GM21576 (cell line): ENCODE results near the gene NXNL1.

Source experiments
- ATAC-seq: cut with Tn5 transposase; IDR thresholded peaks from one replicate; pipeline ENCODE4 v1.9.1; 2021; ENCODE audit warnings: mild to moderate bottlenecking, moderate library complexity; ENCODE audit not compliant: unreplicated experiment

Gene NXNL1

DNA sequence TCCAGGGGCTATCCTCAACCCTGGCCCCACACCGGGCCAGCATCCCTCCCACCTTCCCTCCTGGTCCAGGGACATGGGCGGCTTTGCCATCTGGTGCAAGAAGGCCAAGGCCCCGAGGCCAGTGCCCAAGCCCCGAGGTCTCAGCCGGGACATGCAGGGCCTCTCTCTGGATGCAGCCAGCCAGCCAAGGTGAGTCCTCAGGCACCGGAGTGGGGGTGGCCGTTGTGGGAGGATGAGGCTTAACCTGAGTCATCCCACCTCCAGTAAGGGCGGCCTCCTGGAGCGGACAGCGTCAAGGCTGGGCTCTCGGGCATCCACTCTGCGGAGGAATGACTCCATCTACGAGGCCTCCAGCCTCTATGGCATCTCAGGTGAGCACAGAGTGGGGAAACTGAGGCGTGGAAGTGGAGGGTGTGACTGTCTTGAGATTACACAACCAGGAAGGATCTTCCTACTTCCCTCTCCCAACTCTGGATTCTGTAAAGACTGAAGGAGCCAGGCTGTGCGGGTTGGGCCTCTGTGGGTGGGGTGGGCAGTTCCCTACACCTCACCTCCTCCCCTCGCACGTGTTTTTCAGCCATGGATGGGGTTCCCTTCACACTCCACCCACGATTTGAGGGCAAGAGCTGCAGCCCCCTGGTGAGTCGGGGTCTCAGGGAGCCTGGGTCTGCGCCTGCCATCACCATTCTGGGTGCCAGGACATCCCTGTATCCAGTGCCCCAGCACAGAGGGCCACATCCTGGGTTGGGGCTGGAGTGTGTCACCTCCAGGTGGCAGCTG is 37.1 kb downstream of the NXNL1 start:
- no peak for ATAC-seq

DNA sequence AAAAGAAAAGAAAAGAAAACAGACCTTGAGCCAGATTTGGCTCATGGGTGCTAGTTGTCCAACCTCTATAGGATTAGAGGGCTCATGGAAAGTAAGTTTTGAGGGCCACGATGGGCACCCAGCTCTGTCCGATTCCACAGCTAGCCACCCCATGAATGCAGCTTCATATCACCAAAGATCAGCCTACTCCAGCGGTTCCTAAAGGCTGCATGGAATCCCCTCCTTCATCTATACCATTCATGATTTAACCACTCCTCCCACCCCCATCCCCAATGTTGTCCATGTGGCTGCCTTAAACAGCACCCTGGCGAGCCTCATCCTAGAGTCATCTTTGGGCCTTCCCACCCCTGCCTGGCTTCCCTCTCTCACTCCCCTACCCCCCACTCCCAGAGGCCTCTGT is 38.8 kb downstream of the NXNL1 start:
- no peak for ATAC-seq

DNA sequence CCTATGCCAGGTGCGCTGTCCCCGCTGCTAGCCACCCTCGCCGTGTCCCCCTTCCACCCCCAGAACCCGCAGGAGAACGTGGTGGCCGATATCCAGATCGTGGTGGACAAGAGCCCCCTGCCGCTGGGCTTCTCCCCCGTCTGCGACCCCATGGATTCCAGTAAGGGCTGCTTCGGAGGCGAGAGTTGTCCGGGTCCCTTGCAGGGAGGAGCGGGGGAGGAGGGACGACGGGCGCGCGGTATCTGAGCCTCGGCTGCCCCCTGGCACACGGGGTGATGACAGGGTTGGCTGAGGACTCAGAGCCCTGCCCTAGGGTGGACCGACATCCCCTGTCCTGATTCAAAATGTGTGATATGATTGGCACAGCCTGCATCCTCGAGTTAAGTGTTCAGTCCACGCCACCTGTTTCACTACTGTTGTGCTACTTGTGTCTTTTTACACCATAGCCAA is 40.2 kb downstream of the NXNL1 start:
- peak; percentile 30 for ATAC-seq

DNA sequence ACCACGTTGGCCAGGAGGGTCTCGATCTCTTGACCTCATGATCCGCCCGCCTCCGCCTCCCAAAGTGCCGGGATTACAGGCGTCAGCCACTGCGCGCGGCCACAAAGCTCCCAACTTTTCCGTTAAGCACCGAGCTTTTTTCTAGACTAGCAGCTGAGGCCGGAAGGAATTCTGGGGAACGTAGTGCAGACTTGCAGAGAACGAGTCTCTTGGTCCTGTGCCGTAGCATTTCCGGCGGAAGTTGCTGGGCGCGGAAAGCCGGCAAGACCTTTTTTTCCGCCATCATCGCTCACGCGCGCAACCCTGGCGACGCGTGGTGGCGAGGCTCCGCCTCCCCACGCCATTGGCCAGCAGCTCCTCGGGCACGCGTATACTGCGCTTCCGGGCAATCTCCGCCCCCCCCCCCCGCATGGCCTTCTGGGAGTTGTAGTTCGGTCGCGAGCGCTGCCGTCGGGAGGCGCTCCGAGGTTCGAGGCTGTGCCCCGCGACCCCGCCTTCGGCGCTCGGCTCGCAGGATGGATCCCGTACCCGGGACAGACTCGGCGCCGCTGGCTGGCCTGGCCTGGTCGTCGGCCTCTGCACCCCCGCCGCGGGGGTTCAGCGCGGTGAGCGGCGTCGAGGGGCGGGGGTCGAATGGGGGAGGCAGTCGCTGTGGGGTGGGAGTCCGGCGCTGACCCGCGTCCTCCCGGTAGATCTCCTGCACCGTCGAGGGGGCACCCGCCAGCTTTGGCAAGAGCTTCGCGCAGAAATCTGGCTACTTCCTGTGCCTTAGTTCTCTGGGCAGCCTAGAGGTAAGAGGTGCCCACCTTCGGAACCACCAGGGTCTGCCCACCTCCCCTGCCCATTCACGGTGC is 40.9 kb downstream of the NXNL1 start, which contains the start of gene MVB12A:
Gene MVB12A (plus strand): TSS at position 427 of the 854 bp plus-strand sequence. CDS start 89 bp downstream, at position 516.
- peak; percentile 81 for ATAC-seq

DNA sequence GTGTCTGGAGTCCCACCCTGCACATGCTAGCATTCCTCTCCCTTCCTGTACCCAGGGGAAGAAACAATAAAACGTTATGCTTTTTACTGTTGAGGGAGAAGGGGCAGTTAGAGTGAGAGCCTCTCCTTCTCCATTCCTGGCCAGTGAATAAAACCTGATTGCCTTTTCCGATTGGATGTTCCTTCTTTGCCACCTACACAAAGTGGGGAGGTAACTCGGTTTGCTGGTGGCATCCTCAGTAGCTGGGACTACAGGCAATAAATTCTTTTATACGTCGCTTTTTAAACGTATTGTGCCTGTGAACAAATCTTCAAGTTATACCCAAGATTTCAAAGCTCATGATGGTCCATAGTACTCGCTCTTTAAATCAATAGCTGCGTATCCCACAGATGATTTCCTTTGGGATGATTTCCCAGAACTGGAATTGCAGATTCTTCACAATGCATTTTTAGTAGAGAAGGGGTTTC is 41.5 kb downstream of the NXNL1 start:
- ATAC-seq, result no peak

DNA sequence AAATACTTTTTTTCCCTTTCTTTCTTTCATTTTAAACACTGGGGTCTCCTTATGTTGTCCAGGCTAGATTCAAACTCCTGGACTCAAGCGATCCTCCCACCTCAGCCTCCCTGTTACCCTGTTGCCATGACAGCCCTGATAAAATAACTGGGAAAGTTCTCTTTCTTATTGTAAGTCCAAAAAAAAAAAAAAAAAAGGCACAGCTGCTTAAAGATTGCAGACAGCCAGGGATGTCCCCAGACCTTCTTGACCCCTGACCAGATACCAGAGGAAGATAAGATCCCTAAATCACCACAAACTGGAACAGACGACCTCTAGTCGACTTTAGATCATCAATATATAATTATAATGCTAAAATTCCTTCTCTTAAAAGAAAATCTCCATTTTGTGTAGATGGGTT is 42.0 kb downstream of the NXNL1 start:
- no peak for ATAC-seq

DNA sequence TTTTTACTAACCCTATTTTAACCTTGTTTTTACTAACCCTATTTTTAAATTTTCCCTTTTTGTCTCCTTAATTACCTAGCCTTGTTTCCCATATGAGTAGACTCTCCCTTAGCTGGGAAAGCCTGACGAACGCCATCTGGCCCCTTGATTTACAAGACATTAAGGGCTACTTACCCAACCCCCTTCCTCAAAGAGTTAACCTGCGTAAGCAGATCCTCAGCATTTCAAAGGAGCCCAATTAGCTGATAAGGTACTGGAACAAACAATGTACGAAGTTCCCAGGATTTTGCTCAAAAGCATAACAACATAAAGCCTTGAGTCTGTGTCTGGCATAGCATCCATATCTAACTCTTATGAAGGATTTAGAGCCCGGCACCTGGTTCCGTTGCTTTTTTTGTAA is 45.6 kb downstream of the NXNL1 start:
- ATAC-seq, result no peak

DNA sequence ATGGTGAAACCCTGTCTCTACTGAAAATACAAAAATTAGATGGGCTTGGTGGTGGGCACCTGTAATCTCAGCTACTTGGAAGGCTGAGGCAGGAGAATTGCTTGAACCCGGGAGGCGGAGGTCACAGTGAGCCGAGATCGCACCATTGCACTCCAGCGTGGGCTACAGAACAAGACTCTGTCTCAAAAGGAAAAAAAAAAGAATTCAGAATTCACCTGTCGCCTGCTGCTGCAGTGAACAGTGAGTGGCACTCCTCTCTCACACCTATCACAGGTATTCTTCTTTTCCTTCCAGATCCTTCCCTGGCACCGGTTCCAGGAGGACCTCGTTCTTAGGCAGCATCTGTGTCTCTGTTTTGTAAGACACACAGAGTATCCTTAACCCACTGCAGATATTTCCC is 46.6 kb downstream of the NXNL1 start:
- ATAC-seq, result no peak

DNA sequence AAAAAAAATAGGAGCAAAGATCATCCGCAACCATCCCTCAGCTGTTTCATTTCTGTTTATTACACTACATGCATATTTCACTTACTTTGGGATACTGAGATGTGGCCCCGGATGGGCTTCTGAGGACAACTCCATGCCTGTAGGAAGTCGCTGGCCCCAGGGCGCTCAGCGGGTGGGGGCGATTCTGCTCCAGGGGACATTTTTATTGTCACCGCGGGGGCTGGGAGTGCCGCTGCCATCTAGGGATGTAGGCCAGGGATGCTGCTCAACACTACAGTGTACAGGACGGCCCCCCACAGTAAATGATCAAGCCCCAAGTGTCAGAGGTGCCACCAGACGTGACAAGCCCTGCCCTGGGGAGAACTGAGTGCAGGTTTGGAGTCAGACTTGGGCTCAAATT is 48.9 kb downstream of the NXNL1 start:
- ATAC-seq, result no peak

DNA sequence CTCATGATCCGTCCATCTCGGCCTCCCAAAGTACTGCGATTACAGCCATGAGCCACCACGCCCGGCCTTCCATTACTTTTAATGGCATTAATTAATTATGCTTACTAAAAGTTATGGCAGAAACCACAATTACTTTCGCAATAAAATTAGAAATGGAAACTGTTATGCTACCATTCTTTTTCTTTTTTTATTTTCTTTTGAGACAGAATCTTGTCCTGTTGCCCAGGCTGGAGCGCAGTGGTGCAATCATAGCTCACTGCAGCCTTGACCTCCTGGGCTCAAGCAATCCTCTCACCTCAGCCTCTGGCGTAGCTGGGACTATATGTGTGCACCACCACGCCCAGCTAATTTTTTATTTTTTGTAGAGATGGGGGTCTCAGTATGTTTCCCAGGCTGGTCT is 50.7 kb downstream of the NXNL1 start:
- ATAC-seq, result no peak

DNA sequence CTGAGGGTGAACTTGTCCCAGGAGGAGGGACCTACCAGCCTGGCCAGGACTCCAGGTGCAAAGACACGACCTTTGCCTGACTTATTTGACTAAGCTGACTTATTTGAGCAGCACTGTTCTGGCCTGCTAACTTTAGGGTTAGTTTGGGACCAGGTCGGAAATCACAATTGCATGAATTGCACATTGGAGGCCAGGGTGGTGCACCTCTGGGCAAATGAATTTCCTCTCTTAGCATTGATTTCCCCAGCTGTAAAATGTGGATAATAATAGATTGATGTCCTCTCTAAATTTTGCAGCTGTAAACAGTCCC is 53.9 kb downstream of the NXNL1 start:
- ATAC-seq, result no peak

DNA sequence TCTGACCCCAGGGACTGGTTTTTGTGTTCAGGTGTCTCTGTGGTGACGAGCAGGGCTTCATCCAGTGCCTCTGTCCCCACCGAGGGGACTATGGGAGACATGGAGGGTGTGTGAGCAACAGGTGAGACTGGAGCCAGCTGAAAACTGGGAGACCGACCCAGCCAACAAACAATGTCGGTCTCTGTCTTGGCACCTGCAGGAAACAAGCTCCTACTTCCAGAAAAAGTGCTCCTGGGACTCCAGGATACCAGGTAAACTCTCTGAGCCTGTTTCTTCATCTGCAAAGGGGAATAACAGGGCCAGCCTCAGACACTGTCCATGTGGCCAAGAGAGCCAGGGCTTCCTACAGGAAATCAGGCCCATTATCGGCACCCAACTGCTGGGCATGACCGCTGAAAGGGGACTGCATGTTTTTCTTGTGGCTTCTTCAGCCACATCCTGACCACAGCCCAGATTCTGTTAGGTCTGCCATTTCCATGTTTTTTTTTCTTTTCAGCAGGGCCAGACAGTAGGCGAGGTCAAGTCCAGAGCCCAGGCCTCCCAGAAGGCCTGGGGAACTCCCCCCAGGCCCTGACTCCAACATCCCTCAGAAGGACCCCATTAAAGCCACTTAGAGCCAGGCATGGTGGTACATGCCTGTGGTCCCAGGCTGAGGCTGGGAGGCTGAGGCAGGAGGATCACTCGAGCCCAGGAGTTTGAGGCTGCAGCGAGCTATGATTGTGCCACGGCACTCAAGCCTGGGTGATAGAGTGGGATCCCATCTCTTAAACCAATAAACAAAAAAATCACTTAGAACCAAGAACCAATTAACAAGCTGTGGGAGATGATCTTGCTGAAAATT is 54.5 kb downstream of the NXNL1 start:
- ATAC-seq, result no peak
